T follicular helper cell (primary cell): Measurements from ENCODE around the gene NSF.
"Not testable (repeated sequence)": the region's sequence is repeated elsewhere in the genome, so short reads cannot be mapped to it uniquely, and the experiment has no call there.

Source experiments
- DNase-seq: peaks from one replicate; pipeline ENCODE4 v3.0.0-alpha.2; 2020; ENCODE audit warnings: low read depth
- total RNA-seq, 2 experiments: gene quantifications; one replicate each; lab custom pipeline; 2026; lab: John Stamatoyannopoulos, UW

NSF gene
- total RNA-seq: 25.1 to 29.3 reads per million in 2 experiments

- DNase-seq: not testable (repeated sequence)
Observed at GRCh38 chr17:46590157-46591146, at the start of gene NSF. Gene NSF (plus strand): TSS chr17:46590669. CDS start chr17:46590776, 107 bp downstream.

DNA sequence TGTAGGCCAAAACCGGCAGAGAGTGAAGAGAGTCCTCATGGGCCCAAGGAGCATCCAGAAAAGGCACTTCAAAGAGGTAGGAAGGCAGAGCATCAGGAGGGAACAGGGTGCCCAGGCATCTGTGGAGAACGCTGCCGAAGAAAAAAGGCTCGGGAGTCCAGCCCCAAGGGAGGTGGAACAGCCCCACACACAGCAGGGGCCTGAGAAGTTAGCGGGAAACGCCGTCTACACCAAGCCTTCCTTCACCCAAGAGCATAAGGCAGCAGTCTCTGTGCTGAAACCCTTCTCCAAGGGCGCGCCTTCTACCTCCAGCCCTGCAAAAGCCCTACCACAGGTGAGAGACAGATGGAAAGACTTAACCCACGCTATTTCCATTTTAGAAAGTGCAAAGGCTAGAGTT is 41.9 kb upstream of the NSF start:
- not testable (repeated sequence) for DNase-seq

- not testable (repeated sequence) for DNase-seq
Observed at GRCh38 chr17:46559155-46559554, 31.3 kb upstream of the NSF start.

- DNase-seq: not testable (repeated sequence)
Observed at GRCh38 chr17:46560048-46560447, 30.4 kb upstream of the NSF start.

DNA sequence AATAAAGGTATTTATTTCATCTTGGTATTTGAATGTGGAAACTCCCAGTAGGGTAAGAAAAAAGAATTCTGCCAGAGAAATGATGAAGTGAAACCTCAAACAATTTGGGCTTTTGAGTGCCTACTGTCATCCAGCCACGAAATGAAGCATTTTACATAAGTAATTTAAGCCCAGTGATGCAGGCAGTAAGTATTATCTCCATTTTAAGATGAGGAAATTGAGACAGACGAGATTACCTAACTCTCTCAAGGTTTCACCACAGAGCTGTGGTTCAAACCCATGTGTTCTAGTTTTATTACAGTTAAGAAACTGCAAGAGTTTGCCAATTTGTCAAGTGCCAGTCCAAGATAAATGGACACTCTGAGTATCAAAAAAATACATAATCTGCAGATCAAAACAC is 24.2 kb upstream of the NSF start:
- DNase-seq: not testable (repeated sequence)

DNA sequence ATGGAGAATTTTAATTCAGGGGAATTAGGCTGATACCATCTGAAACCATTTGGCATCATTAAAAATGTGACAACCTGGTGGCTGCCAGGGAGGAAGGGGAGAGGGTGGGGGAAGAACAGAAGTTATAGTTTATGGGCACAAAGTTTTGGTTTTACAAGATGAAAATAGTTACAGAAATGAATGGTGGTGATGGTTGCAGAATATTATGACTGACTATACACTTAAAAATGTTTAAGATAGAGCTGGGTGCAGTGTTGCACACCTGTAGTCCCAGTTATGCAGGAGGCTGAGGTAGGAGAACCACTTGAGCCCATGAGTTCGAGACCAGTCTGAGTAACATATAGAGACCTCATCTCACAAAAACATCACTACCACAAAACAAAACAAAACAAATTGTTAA is 23.5 kb upstream of the NSF start:
- not testable (repeated sequence) for DNase-seq

DNA sequence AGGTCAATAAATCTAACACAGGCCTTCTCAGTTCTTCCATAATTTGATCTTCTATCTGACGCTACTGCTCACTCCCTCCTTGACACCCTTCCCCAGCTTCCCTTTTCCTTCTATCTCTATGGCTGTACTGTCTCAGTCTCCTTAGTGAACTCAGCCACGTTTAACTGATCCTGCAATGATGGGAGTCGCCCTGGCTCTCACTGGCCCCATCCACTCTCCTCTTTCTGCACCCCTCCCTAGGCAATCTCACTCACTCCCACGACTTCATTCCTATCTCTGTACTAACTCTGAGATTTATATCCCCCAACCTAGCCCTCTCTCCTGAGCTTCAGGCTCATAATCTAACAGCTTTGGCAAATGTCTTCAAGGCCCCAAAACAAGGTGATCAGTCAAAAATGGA is 18.7 kb upstream of the NSF start:
- not testable (repeated sequence) for DNase-seq

GRCh38 chr17:46579083-46580075 is 11.1 kb upstream of the NSF start, which contains the start of gene ARL17A:
Gene ARL17A (minus strand): TSS chr17:46579691. CDS start chr17:46576322, 3,369 bp downstream.
- peak; percentile 75 for DNase-seq

DNA sequence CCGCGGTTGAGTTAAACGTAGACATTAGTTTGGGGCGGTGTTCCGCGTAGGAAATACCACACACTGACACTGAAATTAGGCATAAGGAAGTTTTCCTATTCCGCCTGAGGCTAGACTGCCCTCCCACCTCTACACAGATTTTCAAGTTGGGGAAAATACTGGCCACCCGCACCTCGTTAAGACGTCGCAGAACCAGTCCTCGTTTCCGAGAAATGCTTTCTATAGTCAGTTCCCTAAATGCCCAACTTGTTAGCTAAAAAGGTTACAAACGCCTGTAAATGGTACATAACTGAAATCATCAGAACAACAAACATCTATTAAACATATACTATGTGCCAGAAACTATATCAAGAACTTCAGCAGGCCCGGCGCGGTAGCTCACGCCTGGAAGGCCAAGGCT is 10.4 kb upstream of the NSF start:
- not testable (repeated sequence) for DNase-seq

- not testable (repeated sequence) for DNase-seq
Observed at GRCh38 chr17:46585444-46585843, 5.0 kb upstream of the NSF start.

DNA sequence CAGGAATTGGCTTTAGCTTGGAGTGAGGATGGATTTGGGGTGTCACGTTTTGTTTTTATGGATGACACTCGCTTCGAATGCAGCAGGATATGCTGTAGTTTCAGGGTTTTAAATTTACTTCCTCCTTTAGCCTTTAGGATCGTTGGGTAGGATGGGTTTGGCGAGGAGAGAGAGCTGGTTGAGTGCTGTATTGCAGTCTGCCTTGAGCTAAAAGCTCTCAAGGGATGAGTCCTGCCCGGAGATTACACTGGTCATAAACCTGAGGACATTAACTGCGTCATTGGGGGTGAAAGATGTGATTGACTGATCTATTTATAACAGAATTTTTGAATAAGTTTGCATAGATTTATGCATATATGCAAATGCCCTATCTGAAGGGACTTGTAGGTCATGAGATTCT is 863 bp downstream of the NSF start:
- DNase-seq: not testable (repeated sequence)

- DNase-seq: not testable (repeated sequence)
Observed at GRCh38 chr17:46598344-46598931, 8.0 kb downstream of the NSF start.

DNA sequence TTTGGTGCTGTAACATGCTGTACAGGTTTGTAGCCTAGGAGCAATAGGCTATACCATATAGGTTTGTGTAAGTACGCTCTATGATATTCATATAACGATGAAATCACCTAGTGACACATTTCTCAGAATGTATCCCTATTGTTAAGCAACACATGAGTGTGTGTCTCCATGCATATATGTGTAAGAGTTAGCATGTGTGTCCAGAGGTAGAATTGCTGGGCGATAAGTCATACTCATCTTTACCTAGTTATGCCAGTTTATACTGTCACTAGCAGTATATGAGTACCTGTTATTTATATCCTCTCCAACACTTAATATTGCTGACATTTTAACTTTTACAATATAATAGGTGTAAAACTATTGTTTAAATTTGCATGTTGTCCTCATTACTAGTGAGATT is 10.3 kb downstream of the NSF start:
- not testable (repeated sequence) for DNase-seq

DNA sequence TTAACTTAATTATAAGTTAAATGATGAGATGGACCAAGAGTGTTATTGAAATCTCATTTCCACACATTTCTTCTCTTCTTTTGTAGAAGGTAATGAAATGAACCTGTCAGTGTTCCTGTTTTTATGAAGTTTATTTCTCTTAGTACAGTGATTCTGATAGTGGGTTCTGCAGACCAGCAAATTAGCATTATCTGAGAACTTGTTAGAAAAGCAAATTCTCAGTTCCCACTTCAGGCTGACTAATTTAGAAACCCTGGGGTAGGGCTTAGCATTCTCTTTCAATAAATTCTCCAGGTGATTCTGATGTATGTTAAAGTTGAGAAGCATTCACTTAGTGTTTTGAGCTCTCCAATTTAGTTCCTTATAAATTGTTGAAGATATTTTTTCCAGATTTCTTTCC is 12.7 kb downstream of the NSF start:
- not testable (repeated sequence) for DNase-seq

DNA sequence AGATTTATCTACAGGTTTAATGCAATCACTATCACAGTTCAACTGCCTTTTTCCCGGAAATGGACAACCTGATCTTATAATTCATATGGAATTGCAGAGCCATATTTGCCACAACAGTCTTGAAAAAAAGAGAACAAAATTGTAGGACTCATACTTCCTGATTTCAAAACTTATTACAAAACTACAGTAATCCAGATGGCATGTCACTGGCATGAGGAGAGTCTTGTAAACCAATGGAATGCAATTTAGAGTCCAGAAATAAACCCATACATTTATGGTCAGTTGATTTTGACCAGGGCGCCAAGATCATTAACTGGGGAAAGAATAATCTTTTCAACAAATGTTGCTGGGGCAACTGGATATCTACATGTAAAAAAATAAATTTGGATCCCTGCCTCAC is 20.8 kb downstream of the NSF start:
- not testable (repeated sequence) for DNase-seq

GRCh38 chr17:46613876-46614275 is 23.4 kb downstream of the NSF start:
- DNase-seq: not testable (repeated sequence)

- not testable (repeated sequence) for DNase-seq
Observed at GRCh38 chr17:46617121-46617520, 26.7 kb downstream of the NSF start.

GRCh38 chr17:46618975-46619374 is 28.5 kb downstream of the NSF start:
- DNase-seq: not testable (repeated sequence)

- DNase-seq: not testable (repeated sequence)
Observed at GRCh38 chr17:46623790-46624189, 33.3 kb downstream of the NSF start.

DNA sequence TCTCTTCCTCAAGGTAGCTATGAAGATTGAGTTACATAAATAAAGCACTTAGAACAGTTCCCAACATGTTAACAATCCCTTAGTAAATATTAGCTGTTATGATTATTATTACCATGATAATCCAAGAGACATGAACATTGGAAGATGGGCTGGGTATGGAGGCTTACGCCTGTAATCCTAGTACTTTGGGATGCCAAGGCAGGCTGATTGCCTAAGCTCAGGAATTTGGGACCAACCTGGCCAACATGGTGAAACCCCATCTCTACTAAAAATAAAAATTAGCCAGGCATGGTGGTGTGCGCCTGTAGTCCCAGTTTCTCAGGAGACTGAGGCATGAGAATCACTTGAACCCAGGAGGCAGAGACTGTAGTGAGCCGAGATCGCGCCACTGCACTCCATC is 34.3 kb downstream of the NSF start:
- not testable (repeated sequence) for DNase-seq

- not testable (repeated sequence) for DNase-seq
Observed at GRCh38 chr17:46627452-46627851, 37.0 kb downstream of the NSF start.
